ENCODE results near the gene SEMA3F. TPM values are rescaled to one million over a fixed set of nuclear protein-coding genes. Genes with fewer than 3 reads are reported as not detected.

SEMA3F gene
- total RNA-seq, 1 experiment from 2014 or later = 34.0 TPM

- Histone ChIP-seq H3K27me3 (ENCODE audit: insufficient read depth, low read depth) (no peaks in the 10 kb centered on the region), H3K79me2 (ENCODE audit: low read depth) (no peaks in the 10 kb centered on the region), H4K20me1 (ENCODE audit: insufficient read depth) (no peaks in the 10 kb centered on the region), H3K9me3 (ENCODE audit: insufficient read depth, low read depth) (no peaks in the 10 kb centered on the region), H3K36me3 (ENCODE audit: low read depth) (no peaks in the 10 kb centered on the region), H3K4me1 (replicated peaks; ENCODE audit: insufficient read depth) (no peaks in the 10 kb centered on the region; the same call in 1 of the 2 replicates), H3K9me2 (ENCODE audit: insufficient read depth) (no peaks in the 10 kb centered on the region), H3K4me3 (no peak overlapping the region), H3K27ac (no peak overlapping the region), H3K4me2 (no peak overlapping the region), H2AFZ (no peak overlapping the region), H3F3A (ENCODE audit: insufficient read depth, low read depth) (no peaks in the 10 kb centered on the region)
- ChIA-PET POLR2A (ENCODE audit: unreplicated experiment) (no interaction called here), CTCF (no interaction called here)
- BruUV-seq (replicated peaks) = no TSS peak
- no peak for DNase-seq
- TF ChIP-seq EZH2 (IDR thresholded peaks at IDR 0.05; ENCODE audit: low read depth) (no peak), CTCF (conservative IDR thresholded peaks at IDR 0.05) (no peak)
- intact Hi-C loops (cut with micrococcal nuclease; ENCODE audit: unreplicated experiment) = no loop called here
Measured at GRCh38 chr3:50211930-50212329, 56.8 kb downstream of the SEMA3F start.

GRCh38 chr3:50212502-50212901 is 57.4 kb downstream of the SEMA3F start:
- H4K20me1 ChIP-seq (ENCODE audit: insufficient read depth) = no peaks in the 10 kb centered on the region
- no peaks in the 10 kb centered on the region for H3K27me3 ChIP-seq (ENCODE audit: insufficient read depth, low read depth)
- no peak; the same call in 1 of the 2 replicates for TF ChIP-seq CTCF (conservative IDR thresholded peaks at IDR 0.05)
- no peak for TF ChIP-seq EZH2 (IDR thresholded peaks at IDR 0.05; ENCODE audit: low read depth)
- H3K27ac ChIP-seq = no peak overlapping the region
- no peaks in the 10 kb centered on the region for H3K9me2 ChIP-seq (ENCODE audit: insufficient read depth)
- no peaks in the 10 kb centered on the region for H3K9me3 ChIP-seq (ENCODE audit: insufficient read depth, low read depth)
- H3K4me2 ChIP-seq = no peak overlapping the region
- H3F3A ChIP-seq (ENCODE audit: insufficient read depth, low read depth) = no peaks in the 10 kb centered on the region
- ChIA-PET CTCF (no interaction called here), POLR2A (ENCODE audit: unreplicated experiment) (no interaction called here)
- H3K4me1 ChIP-seq (replicated peaks; ENCODE audit: insufficient read depth) = no peaks in the 10 kb centered on the region; the same call in 1 of the 2 replicates
- no peaks in the 10 kb centered on the region for H3K36me3 ChIP-seq (ENCODE audit: low read depth)
- intact Hi-C loops (cut with micrococcal nuclease; ENCODE audit: unreplicated experiment) = no loop called here
- BruUV-seq (replicated peaks) = no TSS peak
- H3K79me2 ChIP-seq (ENCODE audit: low read depth) = no peaks in the 10 kb centered on the region
- no peak overlapping the region for H2AFZ ChIP-seq
- no peak overlapping the region for H3K4me3 ChIP-seq
- no peak for DNase-seq

GRCh38 chr3:50212971-50213370 is 57.8 kb downstream of the SEMA3F start:
- TF ChIP-seq EZH2 (IDR thresholded peaks at IDR 0.05; ENCODE audit: low read depth) (no peak), CTCF (conservative IDR thresholded peaks at IDR 0.05) (no peak)
- no peaks in the 10 kb centered on the region; the same call in 1 of the 2 replicates for H3K4me1 ChIP-seq (replicated peaks; ENCODE audit: insufficient read depth)
- POLR2A ChIA-PET (ENCODE audit: unreplicated experiment) = no interaction called here
- no peaks in the 10 kb centered on the region for H3K27me3 ChIP-seq (ENCODE audit: insufficient read depth, low read depth)
- intact Hi-C loops (cut with micrococcal nuclease; ENCODE audit: unreplicated experiment) = no loop called here
- CTCF ChIA-PET = interaction anchor here (0.6 kb wide), 1 partner anchor 859 kb away, joined by 7 read pairs; no protein-coding TSS in a partner anchor
- no peaks in the 10 kb centered on the region for H3K79me2 ChIP-seq (ENCODE audit: low read depth)
- H3F3A ChIP-seq (ENCODE audit: insufficient read depth, low read depth) = no peaks in the 10 kb centered on the region
- H3K4me2 ChIP-seq = no peak overlapping the region
- no peaks in the 10 kb centered on the region for H3K9me3 ChIP-seq (ENCODE audit: insufficient read depth, low read depth)
- DNase-seq = no peak
- H3K36me3 ChIP-seq (ENCODE audit: low read depth) = no peaks in the 10 kb centered on the region
- H3K9me2 ChIP-seq (ENCODE audit: insufficient read depth) = no peaks in the 10 kb centered on the region
- H4K20me1 ChIP-seq (ENCODE audit: insufficient read depth) = no peaks in the 10 kb centered on the region
- H3K27ac ChIP-seq = no peak overlapping the region
- no peak overlapping the region for H2AFZ ChIP-seq
- BruUV-seq (replicated peaks) = no TSS peak
- no peak overlapping the region for H3K4me3 ChIP-seq

Measured in PC-9 (cell line).